Measurements from ENCODE around the gene TRABD2B.

TRABD2B gene

DNA sequence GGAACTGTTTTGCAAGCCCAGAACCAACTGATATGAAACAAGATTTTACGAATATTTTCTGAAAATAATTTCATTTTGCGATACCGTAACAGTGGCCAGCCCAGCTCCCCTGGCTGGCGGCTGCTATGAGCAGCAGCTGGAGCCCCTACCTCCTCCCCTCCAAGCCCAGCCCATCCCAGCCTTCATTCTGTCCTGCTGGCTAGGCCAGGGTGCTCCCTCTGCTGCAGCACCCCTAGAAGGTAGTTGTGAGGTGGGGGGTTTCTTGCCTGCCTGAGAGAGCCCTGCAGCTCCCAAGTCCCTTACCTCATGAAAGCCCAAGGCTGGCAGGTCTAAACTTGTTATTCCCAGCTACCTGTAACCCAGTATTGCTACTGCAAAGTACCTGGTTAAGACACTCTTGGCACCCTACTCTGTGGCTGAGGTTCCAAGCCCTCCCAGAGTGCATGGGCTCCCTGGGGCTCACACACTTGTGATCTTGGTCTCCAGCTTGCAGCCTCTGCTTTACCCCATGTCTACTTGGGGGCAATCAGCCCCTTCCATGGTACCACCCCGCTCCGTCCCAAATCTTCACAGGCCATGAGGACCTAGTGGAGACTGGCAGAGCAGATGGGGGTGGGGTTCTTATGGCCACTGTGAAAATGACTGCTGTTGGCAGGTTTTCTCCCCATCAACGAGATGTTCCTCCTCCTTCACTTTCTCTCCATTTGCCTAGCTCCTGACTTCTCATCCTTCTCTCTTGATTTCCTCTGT lies 239.8 kb downstream of the TRABD2B start:
- no peak for DNase-seq (ENCODE audit: low read depth)

- no peak for DNase-seq (ENCODE audit: low read depth)
Measured at GRCh38 chr1:47756411-47756810, 240.8 kb downstream of the TRABD2B start.

- no peak for DNase-seq (ENCODE audit: low read depth)
Measured at GRCh38 chr1:47756006-47756405, 241.2 kb downstream of the TRABD2B start.

- DNase-seq (ENCODE audit: low read depth): peak; percentile 26
Measured at GRCh38 chr1:47755101-47755990, 241.8 kb downstream of the TRABD2B start.

DNA sequence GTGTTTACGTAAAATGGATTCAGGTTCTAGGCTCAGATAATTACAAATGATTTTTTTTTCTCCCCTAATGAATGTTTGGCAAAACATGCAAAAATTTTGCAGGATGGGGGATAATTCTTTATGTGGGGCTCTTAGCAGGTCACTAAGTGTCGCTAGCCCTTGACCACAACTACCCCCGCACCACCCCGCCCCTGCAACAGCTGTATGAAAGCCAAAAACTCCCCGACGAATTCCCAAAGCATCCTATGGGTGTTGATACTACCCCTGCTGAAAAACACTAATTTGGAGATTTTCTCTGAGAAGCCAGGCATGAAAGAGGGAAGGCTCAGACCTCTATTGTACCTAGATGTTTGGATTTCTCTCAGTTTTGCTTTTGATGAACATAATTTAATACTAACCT lies 243.0 kb downstream of the TRABD2B start:
- no peak for DNase-seq (ENCODE audit: low read depth)

DNA sequence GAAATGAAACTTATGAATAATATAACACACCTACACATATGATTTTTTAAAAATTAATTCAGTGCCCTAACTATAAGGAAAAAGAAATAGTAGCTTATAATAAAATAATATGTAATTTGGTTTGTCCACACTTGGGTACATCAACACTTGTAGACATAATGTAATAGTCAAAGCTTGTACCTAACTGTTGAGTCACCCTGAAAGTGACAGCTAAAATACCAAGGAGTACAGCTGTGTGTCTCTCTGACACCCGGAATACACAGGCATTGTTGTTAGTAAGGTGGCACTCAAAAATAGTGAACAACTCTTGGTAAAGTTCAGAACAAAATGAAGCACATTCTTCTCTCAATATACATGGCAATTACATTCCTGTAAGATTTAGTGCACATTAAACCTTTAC lies 243.4 kb downstream of the TRABD2B start:
- no peak for DNase-seq (ENCODE audit: low read depth)

- no peak for DNase-seq (ENCODE audit: low read depth)
Measured at GRCh38 chr1:47752559-47752958, 244.6 kb downstream of the TRABD2B start.

- no peak for DNase-seq (ENCODE audit: low read depth)
Measured at GRCh38 chr1:47751996-47752451, 245.2 kb downstream of the TRABD2B start.

- no peak for DNase-seq (ENCODE audit: low read depth)
Measured at GRCh38 chr1:47751193-47751592, 246.0 kb downstream of the TRABD2B start.

GRCh38 chr1:47745715-47746609 lies 251.2 kb downstream of the TRABD2B start:
- DNase-seq (ENCODE audit: low read depth): no peak

- no peak for DNase-seq (ENCODE audit: low read depth)
Measured at GRCh38 chr1:47742890-47743760, 254.1 kb downstream of the TRABD2B start.

GRCh38 chr1:47738560-47739182 lies 258.5 kb downstream of the TRABD2B start:
- DNase-seq (ENCODE audit: low read depth): no peak

GRCh38 chr1:47732489-47732888 lies 264.7 kb downstream of the TRABD2B start:
- DNase-seq (ENCODE audit: low read depth): no peak

- no peak for DNase-seq (ENCODE audit: low read depth)
Measured at GRCh38 chr1:47731730-47732129, 265.5 kb downstream of the TRABD2B start.

GRCh38 chr1:47729685-47730084 lies 267.5 kb downstream of the TRABD2B start:
- DNase-seq (ENCODE audit: low read depth): no peak

- DNase-seq (ENCODE audit: low read depth): no peak
Measured at GRCh38 chr1:47727697-47728085, 269.5 kb downstream of the TRABD2B start.

DNA sequence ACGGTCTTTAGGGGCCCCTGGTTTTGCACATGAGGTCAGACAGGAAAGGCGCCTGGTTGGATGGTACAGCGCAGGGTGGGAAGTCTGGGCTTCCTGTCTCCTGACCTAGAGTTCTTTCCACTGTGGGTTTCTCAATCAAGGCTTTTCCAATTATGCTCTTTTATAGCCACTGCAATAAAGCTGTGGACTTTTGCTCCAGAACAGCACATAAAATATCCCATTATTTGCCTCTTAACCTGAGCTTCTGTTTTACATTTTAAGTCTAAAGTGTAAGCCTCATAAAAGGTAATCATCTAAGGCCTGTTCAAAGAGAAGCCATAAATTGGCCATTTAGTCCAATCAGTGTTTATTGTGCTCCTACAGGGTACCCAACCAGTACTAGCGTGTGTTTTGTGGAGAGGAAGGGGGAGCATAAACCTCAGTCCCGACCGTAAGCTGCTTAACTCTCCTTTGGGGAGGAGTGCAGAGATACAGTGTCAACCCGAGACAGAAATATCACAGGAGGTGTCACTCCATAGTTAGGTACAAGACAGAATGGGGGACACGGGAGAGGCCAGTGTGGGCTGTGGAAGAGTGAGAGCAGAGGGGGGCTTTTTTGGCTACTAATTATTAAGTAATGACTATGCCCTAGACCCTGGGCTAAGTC lies 270.0 kb downstream of the TRABD2B start:
- DNase-seq (ENCODE audit: low read depth): no peak

DNA sequence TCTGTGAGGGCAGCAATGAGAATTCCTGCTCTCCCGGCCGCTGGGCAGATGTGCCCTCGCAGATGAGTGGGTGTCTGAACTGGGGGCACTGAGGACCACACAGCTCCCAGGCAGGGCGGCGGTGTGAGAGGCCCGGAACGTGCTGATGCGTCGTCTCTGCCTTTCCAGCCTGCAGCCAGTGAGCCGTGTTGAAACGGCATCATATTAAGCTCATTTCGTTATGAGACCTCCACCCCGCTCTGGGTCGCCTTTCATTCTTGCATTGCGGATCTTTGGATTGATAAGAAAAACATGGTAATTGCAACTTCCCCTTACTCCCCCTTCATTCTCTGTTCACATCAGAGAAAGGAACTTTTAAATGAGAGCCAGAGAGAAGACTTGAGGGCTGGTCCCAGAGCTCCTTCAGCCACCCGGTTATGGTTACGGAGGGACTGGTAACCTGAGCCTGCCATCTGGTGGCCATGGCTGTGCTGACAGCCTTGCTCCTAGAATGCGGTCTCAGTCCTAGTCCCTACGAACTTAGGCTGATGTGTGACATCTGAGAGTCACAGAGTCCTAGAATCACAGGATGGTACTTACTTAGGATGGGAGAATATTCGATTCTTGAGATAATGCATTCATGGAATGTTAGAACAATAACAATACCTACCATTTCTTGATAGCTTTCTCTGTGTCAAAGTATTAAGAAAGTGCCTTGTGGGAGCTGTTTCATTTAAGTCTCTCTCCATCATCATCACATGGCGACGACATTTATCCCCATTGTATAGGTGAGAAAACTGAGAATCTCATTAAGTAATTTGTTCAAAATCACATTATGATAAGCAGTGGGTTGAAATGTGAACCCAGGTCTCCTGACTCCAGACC lies 271.0 kb downstream of the TRABD2B start:
- DNase-seq (ENCODE audit: low read depth): peak; percentile 28

- DNase-seq (ENCODE audit: low read depth): no peak
Measured at GRCh38 chr1:47725511-47725991, 271.6 kb downstream of the TRABD2B start.

All from activated T-helper 9 cell treated with anti-CD3 and anti-CD28 coated beads, Interleukin-2, amount 50 U/mL, for 16 hours (primary cell).